ENCODE measurements around the gene SDE2. TPM values are rescaled to one million over a fixed set of nuclear protein-coding genes. Genes with fewer than 3 reads are reported as not detected.

Gene SDE2
- total RNA-seq, 4 donors from 2014 or later, result 19.9 to 41.0 (median 27.3) TPM

DNA sequence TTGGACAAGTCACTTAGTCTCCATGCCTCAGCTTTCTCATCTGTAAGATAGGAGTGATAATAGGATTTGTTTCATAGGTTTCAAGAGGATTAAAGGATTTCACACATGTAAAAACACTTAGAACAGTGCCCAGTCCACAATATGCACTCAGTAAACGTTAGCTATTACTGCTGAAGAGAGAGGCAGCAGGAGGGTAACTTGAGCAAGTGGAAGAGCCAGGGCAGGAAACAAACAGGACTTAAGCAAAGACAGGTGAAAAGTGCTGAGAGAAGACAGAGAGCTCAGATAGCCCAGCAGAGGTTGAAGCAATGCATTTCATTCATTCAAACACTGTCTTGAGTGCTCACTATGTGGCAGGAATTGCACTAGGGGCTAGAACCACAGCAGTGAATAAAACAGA lies 42.3 kb upstream of the SDE2 start:
- H3K27me3 ChIP-seq, result no peaks in the 10 kb centered on the region
- H3K4me3 ChIP-seq (replicated peaks in 1 of 3), result no peak overlapping the region
- 36 to 43% methylated on average over 1 of the region's 1 CpG for WGBS, 2 donors
- no peaks in the 10 kb centered on the region for H3K9me3 ChIP-seq
- TF ChIP-seq POLR2A (IDR thresholded peaks at IDR 0.05), result no peak
- TF ChIP-seq, protein P1, sequence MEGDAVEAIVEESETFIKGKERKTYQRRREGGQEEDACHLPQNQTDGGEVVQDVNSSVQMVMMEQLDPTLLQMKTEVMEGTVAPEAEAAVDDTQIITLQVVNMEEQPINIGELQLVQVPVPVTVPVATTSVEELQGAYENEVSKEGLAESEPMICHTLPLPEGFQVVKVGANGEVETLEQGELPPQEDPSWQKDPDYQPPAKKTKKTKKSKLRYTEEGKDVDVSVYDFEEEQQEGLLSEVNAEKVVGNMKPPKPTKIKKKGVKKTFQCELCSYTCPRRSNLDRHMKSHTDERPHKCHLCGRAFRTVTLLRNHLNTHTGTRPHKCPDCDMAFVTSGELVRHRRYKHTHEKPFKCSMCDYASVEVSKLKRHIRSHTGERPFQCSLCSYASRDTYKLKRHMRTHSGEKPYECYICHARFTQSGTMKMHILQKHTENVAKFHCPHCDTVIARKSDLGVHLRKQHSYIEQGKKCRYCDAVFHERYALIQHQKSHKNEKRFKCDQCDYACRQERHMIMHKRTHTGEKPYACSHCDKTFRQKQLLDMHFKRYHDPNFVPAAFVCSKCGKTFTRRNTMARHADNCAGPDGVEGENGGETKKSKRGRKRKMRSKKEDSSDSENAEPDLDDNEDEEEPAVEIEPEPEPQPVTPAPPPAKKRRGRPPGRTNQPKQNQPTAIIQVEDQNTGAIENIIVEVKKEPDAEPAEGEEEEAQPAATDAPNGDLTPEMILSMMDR (IDR thresholded peaks at IDR 0.05), result no peak
- intact Hi-C loops (cut with DNase I), result no loop called here
- DNase-seq, result no peak
- no peaks in the 10 kb centered on the region for H3K36me3 ChIP-seq
- H3K27ac ChIP-seq, result no peak overlapping the region
- H3K4me1 ChIP-seq, result no peaks in the 10 kb centered on the region

DNA sequence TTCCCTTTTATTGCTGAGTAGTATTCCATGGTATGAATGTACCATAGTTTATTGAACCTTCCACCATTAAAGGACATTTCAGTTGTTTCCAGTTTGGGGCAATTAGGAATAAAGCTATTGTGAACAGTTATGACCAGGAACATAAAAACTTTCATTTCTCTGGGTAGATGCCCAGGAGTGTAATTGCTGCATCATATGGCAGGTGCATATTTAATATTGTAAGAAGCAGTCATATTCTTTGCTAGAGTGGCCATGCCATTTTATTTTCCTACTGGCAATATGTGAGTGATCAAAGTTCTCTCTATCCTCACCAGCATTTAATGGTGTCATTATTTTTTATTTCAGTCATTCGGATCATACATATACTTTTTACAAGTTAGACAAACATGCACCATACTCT lies 39.5 kb upstream of the SDE2 start:
- Histone ChIP-seq H3K27ac (no peak overlapping the region), H3K4me1 (no peaks in the 10 kb centered on the region), H3K27me3 (no peaks in the 10 kb centered on the region), H3K4me3 (replicated peaks in 1 of 3) (no peak overlapping the region), H3K36me3 (no peaks in the 10 kb centered on the region), H3K9me3 (no peaks in the 10 kb centered on the region)
- TF ChIP-seq, protein P1 (IDR thresholded peaks at IDR 0.05), result no peak
- TF ChIP-seq POLR2A (IDR thresholded peaks at IDR 0.05), result no peak
- intact Hi-C loops (cut with DNase I), result no loop called here
- DNase-seq, result no peak
- WGBS, 2 donors, result 98 to 100% methylated on average over 1 of the region's 1 CpG

DNA sequence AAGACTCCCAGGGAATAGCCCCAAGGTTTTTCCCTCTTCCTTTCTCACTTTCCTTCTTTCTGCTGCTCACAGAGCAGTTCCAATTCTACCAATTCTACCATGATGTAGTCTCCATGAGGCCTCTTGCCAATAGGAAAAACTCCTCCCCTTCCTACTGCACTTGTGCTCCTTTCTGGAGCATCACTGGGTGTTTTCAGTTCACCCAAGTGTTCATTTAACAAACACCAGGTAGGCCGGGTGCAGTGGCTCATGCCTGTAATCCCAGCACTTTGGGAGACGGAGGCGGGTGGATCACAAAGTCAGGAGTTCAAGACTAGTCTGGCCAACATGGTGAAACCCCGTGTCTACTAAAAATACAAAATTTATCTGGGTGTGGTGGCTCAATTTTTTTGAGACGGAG lies 36.8 kb upstream of the SDE2 start:
- TF ChIP-seq, protein P1 (IDR thresholded peaks at IDR 0.05), result no peak
- TF ChIP-seq POLR2A (IDR thresholded peaks at IDR 0.05), result no peak
- H3K27ac ChIP-seq, result no peak overlapping the region
- no peaks in the 10 kb centered on the region for H3K4me1 ChIP-seq
- no peaks in the 10 kb centered on the region for H3K9me3 ChIP-seq
- no peaks in the 10 kb centered on the region for H3K36me3 ChIP-seq
- DNase-seq, result no peak
- intact Hi-C loops (cut with DNase I), result no loop called here
- H3K4me3 ChIP-seq (replicated peaks in 1 of 3), result no peak overlapping the region
- no peaks in the 10 kb centered on the region for H3K27me3 ChIP-seq
- WGBS, 2 donors, result 91% methylated on average over 5 of the region's 5 CpGs

DNA sequence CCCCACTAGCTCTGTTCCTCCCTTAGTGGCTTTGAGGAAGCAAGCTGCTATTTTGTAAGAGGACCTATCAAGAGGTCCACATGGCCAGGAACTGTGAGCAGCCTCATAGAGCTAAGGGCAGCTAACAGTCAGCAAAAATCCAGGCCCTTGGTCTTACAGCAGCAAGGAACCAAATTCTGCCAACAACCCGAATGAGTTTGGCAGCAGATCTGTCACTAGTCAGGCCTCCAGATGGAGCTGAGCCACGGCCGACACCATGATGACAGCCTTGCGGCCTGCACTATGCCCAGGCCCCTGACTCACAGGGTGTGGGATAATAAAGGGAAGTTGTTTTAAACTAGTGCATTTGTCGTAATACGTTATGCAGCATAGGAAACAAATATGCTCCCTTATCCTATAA lies 35.3 kb upstream of the SDE2 start:
- no peaks in the 10 kb centered on the region for H3K9me3 ChIP-seq
- no peaks in the 10 kb centered on the region for H3K4me1 ChIP-seq
- DNase-seq, result peak; percentile 23 to 40
- 61 to 72% methylated on average over 6 of the region's 6 CpGs for WGBS, 2 donors
- TF ChIP-seq POLR2A (IDR thresholded peaks at IDR 0.05), result no peak
- TF ChIP-seq, protein P1 (IDR thresholded peaks at IDR 0.05), result no peak
- no peaks in the 10 kb centered on the region for H3K36me3 ChIP-seq
- H3K4me3 ChIP-seq (replicated peaks in 1 of 3), result no peak overlapping the region
- no peak overlapping the region for H3K27ac ChIP-seq
- H3K27me3 ChIP-seq, result no peaks in the 10 kb centered on the region
- intact Hi-C loops (cut with DNase I), result no loop called here

DNA sequence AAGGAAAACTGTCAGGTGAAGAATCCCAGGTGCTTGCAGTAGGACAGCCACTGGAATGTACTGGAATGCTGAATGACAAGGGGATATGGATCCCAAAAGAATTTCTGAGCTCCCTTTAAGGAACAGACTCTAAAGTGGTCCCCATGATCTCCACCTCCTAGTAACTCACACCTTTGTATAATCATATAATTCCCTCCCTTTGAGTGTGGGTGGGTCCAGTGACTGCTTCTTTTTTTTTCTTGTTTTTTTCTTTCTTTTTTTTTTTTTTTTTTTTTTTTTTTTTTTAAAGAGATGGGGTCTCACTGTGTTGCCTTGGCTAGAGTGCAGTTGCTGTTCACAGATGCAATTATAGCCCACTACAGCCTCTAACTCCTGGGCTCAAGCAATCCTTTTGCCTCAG lies 34.8 kb upstream of the SDE2 start:
- Histone ChIP-seq H3K4me1 (no peaks in the 10 kb centered on the region), H3K27ac (no peak overlapping the region), H3K4me3 (replicated peaks in 1 of 3) (no peak overlapping the region), H3K27me3 (no peaks in the 10 kb centered on the region), H3K36me3 (no peaks in the 10 kb centered on the region), H3K9me3 (no peaks in the 10 kb centered on the region)
- intact Hi-C loops (cut with DNase I), result no loop called here
- DNase-seq, result no peak
- no peak for TF ChIP-seq POLR2A (IDR thresholded peaks at IDR 0.05)
- TF ChIP-seq, protein P1 (IDR thresholded peaks at IDR 0.05), result no peak

Data from thyroid gland (tissue), 4 donors.